Measurements from ENCODE around the gene STOML3. TPM values are rescaled to one million over a fixed set of nuclear protein-coding genes. Genes with fewer than 3 reads are reported as not detected.

Gene STOML3
- total and polyA plus RNA-seq, 2 of the 4 experiments (the other 2 are of a cell fraction) = not detected

GRCh38 chr13:39038569-39039030, 48.0 kb upstream of the STOML3 start:
- ATAC-seq (ENCODE audit: low read depth) (peak; percentile 5), DNase-seq (no peak)
- Histone ChIP-seq H4K20me1 (ENCODE audit: insufficient read depth, low read length) (peaks cover 4% of the 10 kb centered on the region; the same call in 1 of the 2 replicates), H3K36me3 (ENCODE audit: control insufficient read depth, insufficient read depth, low read length) (no peaks in the 10 kb centered on the region), H2BK20ac (ENCODE audit: low read depth, low read length) (no peak overlapping the region), H3K56ac (ENCODE audit: extremely low read depth, insufficient read depth, low read length) (peak overlapping the region; percentile 55), H2BK15ac (ENCODE audit: low read depth, low read length) (no peak overlapping the region), H3K9me3 (ENCODE audit: control insufficient read depth, insufficient read depth, low read length) (no peaks in the 10 kb centered on the region), H3K9me1 (ENCODE audit: insufficient read depth, low read length) (no peaks in the 10 kb centered on the region; the same call in 1 of the 2 replicates), H3K4me2 (ENCODE audit: low read depth, low read length) (peak overlapping the region; percentile 95), H4K8ac (ENCODE audit: low read depth in 2 of 2, low read length in 2 of 2) (peak overlapping the region; percentile 52 to 89), H4K91ac (ENCODE audit: insufficient read depth, low read depth, low read length) (peak overlapping the region; percentile 53; the same call in 1 of the 2 replicates), H2AK5ac (ENCODE audit: low read depth, low read length) (no peak overlapping the region; the same call in 1 of the 2 replicates), H3K4me1 (ENCODE audit: control insufficient read depth, insufficient read depth, low read length) (peaks cover 2% of the 10 kb centered on the region; the same call in 1 of the 2 replicates), H2BK120ac (ENCODE audit: low read depth, low read length) (0 out of 2 replicates have a peak overlapping the region, but pooled peaks have one; percentile 10), H3K27me3 (ENCODE audit: control insufficient read depth, insufficient read depth, low read length) (no peaks in the 10 kb centered on the region), H3K18ac (ENCODE audit: low read depth, low read length) (0 out of 2 replicates have a peak overlapping the region, but pooled peaks have one; percentile 8), H3K79me1 (ENCODE audit: low read depth in 1 of 2, low read length in 2 of 2) (peaks cover 14 to 28% of the 10 kb centered on the region in 2 experiments), H3K23ac (ENCODE audit: low read depth, low read length) (peak overlapping the region; percentile 20; the same call in 1 of the 2 replicates), H3K4me3 (ENCODE audit: insufficient read depth, low read depth, low read length) (peak overlapping the region; percentile 85), H3K4ac (ENCODE audit: low read depth, low read length) (peak overlapping the region; percentile 62), H3K27ac (ENCODE audit: insufficient read depth, low read length) (peak overlapping the region; percentile 77), H2AK9ac (replicated peaks; ENCODE audit: low read depth, low read length, poor library complexity) (peak overlapping the region; percentile 80), H2BK5ac (ENCODE audit: low read depth, low read length, poor library complexity, severe bottlenecking) (peak overlapping the region; percentile 52), H3K14ac (replicated peaks; ENCODE audit: low read depth, low read length) (peak overlapping the region; percentile 32; the same call in 1 of the 2 replicates), H3K9ac (ENCODE audit: low read depth, low read length) (peak overlapping the region; percentile 71), H2AFZ (replicated peaks; ENCODE audit: low read length, poor library complexity) (peak overlapping the region; percentile 98), H4K5ac (ENCODE audit: low read depth, low read length) (peak overlapping the region; percentile 69)
- in situ Hi-C loops (cut with MboI; ENCODE audit: low sequenced_read_pairs) (no loop called here), intact Hi-C loops (cut with micrococcal nuclease) (loop anchor here (5.0 to 10.0 kb wide), 3 partner anchors 376 to 644 kb away; partner anchors contain the start of gene LHFPL6), dilution Hi-C loops (cut with HindIII; ENCODE audit: low sequenced_read_pairs, unreplicated experiment) (no loop called here)
- CTCF ChIA-PET = interaction anchor here (0.6 kb wide), 1 partner anchor 1656 kb away, joined by 6 read pairs; no protein-coding TSS in a partner anchor
- WGBS, 2 experiments (ENCODE audit: extremely low coverage in 2 of 2, insufficient read length in 1 of 2) = 0% methylated on average over 1 of the region's 15 CpGs; no CpG with 5 or more reads in 1 of the 2 experiments
- no TSS peak for BruUV-seq (replicated peaks)
- POLR2A ChIA-PET (ENCODE audit: unreplicated experiment) = no interaction called here
- TF ChIP-seq, protein P1, sequence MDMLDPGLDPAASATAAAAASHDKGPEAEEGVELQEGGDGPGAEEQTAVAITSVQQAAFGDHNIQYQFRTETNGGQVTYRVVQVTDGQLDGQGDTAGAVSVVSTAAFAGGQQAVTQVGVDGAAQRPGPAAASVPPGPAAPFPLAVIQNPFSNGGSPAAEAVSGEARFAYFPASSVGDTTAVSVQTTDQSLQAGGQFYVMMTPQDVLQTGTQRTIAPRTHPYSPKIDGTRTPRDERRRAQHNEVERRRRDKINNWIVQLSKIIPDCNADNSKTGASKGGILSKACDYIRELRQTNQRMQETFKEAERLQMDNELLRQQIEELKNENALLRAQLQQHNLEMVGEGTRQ (IDR thresholded peaks at IDR 0.05; ENCODE audit: low read depth, low read length) = no peak
- no peak for TF ChIP-seq MAFK (IDR thresholded peaks at IDR 0.05; ENCODE audit: low read depth, low read length)
- TF ChIP-seq RAD21 (IDR thresholded peaks at IDR 0.05; ENCODE audit: low read length) = no peak
- no peak for TF ChIP-seq ELK1 (IDR thresholded peaks at IDR 0.05; ENCODE audit: borderline replicate concordance, low read depth, low read length)
- no peak for TF ChIP-seq CTCF (conservative IDR thresholded peaks at IDR 0.05; ENCODE audit: low read depth, low read length)
- TF ChIP-seq MXI1 (IDR thresholded peaks at IDR 0.05; ENCODE audit: borderline replicate concordance, low read depth, low read length) = no peak

All from IMR-90 (cell line).